Cardiac fibroblast (primary cell): ENCODE data around the gene STARD5.

Experiments used
- DNase-seq, 2 donors: peaks; one replicate each; pipeline versions ENCODE4 v3.0.0 to v3.0.0-alpha.2; 2010; ENCODE audit warnings: low read depth in 2 of 2
- H3K4me3 ChIP-seq, 2 donors: replicated peaks in 1 of 2; 1 replicate in 1 of 2; 2 replicates in 1 of 2; pipeline ENCODE4 v1.5.1; 2011; ENCODE audit warnings: low read depth in 2 of 2, low read length in 2 of 2, mild to moderate bottlenecking in 2 of 2, moderate library complexity in 1 of 2
- TF ChIP-seq, protein P1 (sequence below): IDR thresholded peaks from one replicate; pipeline ENCODE4 v1.5.1; 2011; ENCODE audit warnings: low read depth, mild to moderate bottlenecking, low read length, inconsistent platforms

The STARD5 gene

DNA sequence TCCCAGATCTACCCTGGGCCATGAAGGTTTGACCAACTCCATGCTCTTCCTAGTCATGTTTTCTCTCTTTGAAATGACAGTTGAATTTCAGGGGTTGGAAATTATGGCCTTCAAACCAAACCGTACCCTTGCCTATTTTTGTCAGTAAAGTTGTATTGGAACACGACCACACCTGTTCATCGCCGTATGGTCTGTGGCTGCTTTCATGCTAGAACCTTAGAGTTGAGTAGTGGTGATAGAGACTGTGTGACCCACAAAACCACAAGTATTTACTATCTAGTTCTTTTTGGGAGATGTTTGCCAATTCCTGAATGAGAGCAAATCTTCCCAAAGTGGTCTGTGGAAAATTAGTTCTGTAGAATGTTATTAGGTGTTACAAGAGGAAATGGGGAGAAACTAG, 24.0 kb upstream of the STARD5 start:
- no peak overlapping the region for H3K4me3 ChIP-seq
- TF ChIP-seq, protein P1, sequence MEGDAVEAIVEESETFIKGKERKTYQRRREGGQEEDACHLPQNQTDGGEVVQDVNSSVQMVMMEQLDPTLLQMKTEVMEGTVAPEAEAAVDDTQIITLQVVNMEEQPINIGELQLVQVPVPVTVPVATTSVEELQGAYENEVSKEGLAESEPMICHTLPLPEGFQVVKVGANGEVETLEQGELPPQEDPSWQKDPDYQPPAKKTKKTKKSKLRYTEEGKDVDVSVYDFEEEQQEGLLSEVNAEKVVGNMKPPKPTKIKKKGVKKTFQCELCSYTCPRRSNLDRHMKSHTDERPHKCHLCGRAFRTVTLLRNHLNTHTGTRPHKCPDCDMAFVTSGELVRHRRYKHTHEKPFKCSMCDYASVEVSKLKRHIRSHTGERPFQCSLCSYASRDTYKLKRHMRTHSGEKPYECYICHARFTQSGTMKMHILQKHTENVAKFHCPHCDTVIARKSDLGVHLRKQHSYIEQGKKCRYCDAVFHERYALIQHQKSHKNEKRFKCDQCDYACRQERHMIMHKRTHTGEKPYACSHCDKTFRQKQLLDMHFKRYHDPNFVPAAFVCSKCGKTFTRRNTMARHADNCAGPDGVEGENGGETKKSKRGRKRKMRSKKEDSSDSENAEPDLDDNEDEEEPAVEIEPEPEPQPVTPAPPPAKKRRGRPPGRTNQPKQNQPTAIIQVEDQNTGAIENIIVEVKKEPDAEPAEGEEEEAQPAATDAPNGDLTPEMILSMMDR = no peak
- no peak for DNase-seq

DNA sequence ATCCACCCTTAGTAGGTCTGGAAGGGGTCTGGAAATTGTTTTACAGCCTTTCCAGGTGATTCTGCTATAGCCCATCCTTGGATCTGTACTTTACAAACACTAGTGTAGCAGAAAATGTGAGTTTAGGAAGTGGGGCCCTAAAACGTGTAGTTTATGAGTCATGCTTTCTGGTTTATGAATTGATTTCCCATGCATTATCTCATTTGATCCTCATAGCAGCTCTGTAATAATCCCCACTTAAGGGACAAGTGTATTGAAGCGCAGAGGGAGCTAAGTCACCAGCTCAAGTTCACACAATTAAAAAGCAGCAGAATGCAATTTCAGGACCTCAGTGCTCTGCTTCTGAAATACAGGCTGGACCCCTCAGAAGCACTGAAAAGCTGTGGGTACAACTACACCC, 22.7 kb upstream of the STARD5 start:
- DNase-seq = no peak
- H3K4me3 ChIP-seq = no peak overlapping the region
- TF ChIP-seq, protein P1 = no peak

DNA sequence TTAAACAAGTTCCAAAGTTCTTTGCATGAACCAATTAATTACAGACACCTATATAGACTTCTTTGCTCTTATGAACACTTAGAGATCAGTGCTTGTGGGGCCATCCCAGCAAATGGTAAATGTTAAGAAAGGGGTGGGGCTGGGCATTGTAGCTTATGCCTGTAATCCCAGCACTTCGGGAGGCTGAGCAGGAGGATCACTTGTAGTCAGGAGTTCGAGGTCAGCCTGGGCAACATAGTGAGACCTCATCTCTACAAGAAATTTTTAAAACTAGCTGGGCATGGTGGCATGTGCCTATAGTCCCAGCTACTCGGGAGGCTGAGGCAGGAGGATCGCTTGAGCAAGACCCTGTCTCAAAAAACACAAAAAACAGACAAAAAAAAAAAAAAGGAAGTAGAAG, 19.4 kb upstream of the STARD5 start:
- no peak for DNase-seq
- H3K4me3 ChIP-seq = no peak overlapping the region
- TF ChIP-seq, protein P1 = no peak

DNA sequence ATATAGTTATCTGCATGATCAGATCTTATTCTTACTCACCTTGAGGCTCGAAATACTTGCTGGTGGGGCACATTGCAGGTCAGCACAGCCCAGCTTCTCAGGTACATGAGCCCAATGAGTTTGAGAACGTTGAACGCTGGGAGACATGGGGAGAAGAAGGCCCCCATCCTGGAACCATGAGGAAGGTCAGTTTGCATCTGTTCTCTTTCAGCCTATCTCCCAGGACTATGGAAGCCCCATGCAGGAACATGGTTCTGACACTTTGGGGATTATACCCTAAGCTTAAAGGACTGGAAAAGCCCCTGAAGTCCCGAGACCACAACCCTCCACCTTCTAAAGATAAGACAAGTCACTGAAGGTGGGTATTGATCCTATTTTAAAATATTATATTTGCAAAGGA, 17.4 kb upstream of the STARD5 start:
- H3K4me3 ChIP-seq = no peak overlapping the region
- TF ChIP-seq, protein P1 = no peak
- no peak for DNase-seq

DNA sequence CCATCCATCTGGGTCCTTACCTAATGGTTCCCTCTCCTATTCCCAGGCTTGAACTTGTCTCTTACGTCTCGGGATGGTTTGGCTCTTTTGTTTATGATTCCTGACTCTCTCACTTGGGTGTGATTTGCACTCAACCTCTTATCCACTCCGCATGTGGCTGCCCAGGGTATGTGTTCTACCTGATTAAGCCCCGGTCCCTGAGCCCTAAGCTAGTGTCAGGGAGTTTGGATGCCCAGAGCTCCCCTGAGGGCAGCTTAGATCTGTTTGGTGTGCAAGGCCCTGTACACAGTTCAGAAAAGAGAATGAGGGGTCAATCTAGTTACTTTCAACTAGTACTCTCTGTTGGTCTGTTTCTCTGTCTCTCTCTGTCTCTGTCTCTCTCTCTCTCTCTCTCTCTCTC, 15.9 kb upstream of the STARD5 start:
- no peak for DNase-seq
- no peak overlapping the region for H3K4me3 ChIP-seq
- TF ChIP-seq, protein P1 = no peak

DNA sequence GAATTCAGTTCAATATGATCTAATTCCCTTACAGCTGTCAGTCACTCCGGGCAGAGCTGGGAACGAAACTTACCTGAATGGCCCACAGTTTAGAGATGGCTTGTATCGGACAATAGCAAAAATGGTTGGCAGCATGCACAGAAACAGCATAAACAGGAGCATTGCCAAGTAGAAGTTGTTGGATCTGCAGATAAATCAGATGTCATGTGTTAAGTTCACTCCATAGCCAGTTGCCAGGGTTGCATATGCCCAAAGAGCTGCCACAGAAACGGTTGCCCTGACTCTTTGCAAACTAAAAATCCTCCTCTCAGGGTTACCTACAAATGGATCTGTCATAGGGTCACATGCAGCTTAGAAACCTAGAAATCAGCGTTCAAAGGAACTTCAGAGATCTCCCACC, 15.4 kb upstream of the STARD5 start:
- no peak for DNase-seq
- TF ChIP-seq, protein P1 = no peak
- no peak overlapping the region for H3K4me3 ChIP-seq

DNA sequence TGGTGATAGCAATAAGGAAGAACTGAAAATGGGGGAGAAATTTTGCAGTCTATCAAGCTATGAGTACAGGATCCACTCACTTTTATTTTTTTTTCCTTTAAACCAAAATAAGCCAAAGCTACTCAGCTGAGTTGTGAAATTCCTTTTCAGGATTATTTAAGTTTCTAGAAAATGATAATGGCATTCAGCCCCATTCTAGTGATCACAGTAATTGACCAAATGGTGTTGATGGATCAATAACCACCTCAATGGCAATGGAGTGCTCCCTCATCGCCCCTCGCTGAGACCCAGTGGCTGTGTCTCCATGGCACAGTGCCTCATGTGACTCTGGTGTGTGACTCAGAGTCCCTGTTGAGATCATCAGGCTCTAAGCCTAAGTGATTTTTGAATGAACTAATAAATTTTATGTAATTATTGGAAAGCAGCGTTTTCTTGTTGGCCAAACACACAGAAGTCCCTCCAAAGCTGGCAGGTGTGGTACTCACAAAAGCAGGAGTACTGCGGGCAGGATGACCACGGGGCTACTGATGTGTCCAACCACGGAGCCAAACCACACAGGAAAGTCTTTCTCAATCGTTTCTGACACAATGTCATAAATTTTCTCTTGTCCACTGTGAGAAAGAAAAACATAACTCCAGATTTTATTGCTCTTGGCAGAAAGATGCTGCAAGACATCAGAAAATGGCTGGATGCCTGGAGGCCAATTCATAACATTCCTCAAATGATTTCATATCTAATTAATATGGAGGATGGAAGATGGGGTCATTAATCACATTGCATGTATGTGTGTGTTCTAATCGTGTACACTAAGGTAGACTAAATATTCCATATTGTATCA, 14.4 kb upstream of the STARD5 start:
- TF ChIP-seq, protein P1 = no peak
- peak; percentile 87 to 97 for DNase-seq
- no peak overlapping the region for H3K4me3 ChIP-seq
